ENCODE measurements around the gene CCDC7.

Gene CCDC7

GRCh38 chr10:32516567-32517495 is 70.9 kb downstream of the CCDC7 start:
- Histone ChIP-seq H3K9me3 (ENCODE audit: insufficient read depth, low read depth, low read length) (peaks cover 8% of the 10 kb centered on the region), H2AFZ (ENCODE audit: low read length) (no peak overlapping the region), H3F3A (ENCODE audit: low read depth) (no peaks in the 10 kb centered on the region), H3K4me1 (ENCODE audit: insufficient read depth, low read length, poor library complexity, severe bottlenecking) (no peaks in the 10 kb centered on the region), H3K79me2 (ENCODE audit: insufficient read depth, low read length) (no peaks in the 10 kb centered on the region), H3K4me2 (ENCODE audit: low read depth, low read length, poor library complexity, severe bottlenecking) (no peak overlapping the region), H3K4me3 (ENCODE audit: low read length, poor library complexity, severe bottlenecking) (no peak overlapping the region), H3K27me3 (ENCODE audit: insufficient read depth, low read length, poor library complexity, severe bottlenecking) (no peaks in the 10 kb centered on the region), H3K9me2 (replicated peaks; ENCODE audit: low read depth, low read length) (no peaks in the 10 kb centered on the region), H3K36me3 (ENCODE audit: insufficient read depth, low read length) (no peaks in the 10 kb centered on the region), H4K20me1 (ENCODE audit: insufficient read depth, low read length, poor library complexity, severe bottlenecking) (no peaks in the 10 kb centered on the region), H3K9ac (ENCODE audit: low read depth, low read length, poor library complexity, severe bottlenecking) (no peak overlapping the region)
- no peak for TF ChIP-seq EZH2phosphoT487 (IDR thresholded peaks at IDR 0.05; ENCODE audit: borderline replicate concordance)
- TF ChIP-seq CTCF (conservative IDR thresholded peaks at IDR 0.05; ENCODE audit: low read length), result no peak

GRCh38 chr10:32530231-32530630 is 84.3 kb downstream of the CCDC7 start:
- H3K4me1 ChIP-seq (ENCODE audit: insufficient read depth, low read length, poor library complexity, severe bottlenecking), result no peaks in the 10 kb centered on the region
- H2AFZ ChIP-seq (ENCODE audit: low read length), result no peak overlapping the region
- no peaks in the 10 kb centered on the region for H3K79me2 ChIP-seq (ENCODE audit: insufficient read depth, low read length)
- no peaks in the 10 kb centered on the region for H3F3A ChIP-seq (ENCODE audit: low read depth)
- no peaks in the 10 kb centered on the region for H3K9me2 ChIP-seq (replicated peaks; ENCODE audit: low read depth, low read length)
- H3K4me2 ChIP-seq (ENCODE audit: low read depth, low read length, poor library complexity, severe bottlenecking), result no peak overlapping the region
- H3K27me3 ChIP-seq (ENCODE audit: insufficient read depth, low read length, poor library complexity, severe bottlenecking), result no peaks in the 10 kb centered on the region
- no peak overlapping the region for H3K9ac ChIP-seq (ENCODE audit: low read depth, low read length, poor library complexity, severe bottlenecking)
- no peaks in the 10 kb centered on the region for H3K36me3 ChIP-seq (ENCODE audit: insufficient read depth, low read length)
- TF ChIP-seq CTCF (conservative IDR thresholded peaks at IDR 0.05; ENCODE audit: low read length) (no peak), EZH2phosphoT487 (IDR thresholded peaks at IDR 0.05; ENCODE audit: borderline replicate concordance) (no peak)
- peaks cover 16% of the 10 kb centered on the region; the same call in 1 of the 2 replicates for H3K9me3 ChIP-seq (ENCODE audit: insufficient read depth, low read depth, low read length)
- no peaks in the 10 kb centered on the region for H4K20me1 ChIP-seq (ENCODE audit: insufficient read depth, low read length, poor library complexity, severe bottlenecking)
- no peak overlapping the region for H3K4me3 ChIP-seq (ENCODE audit: low read length, poor library complexity, severe bottlenecking)

GRCh38 chr10:32538256-32538655 is 92.3 kb downstream of the CCDC7 start:
- H3K4me3 ChIP-seq (ENCODE audit: low read length, poor library complexity, severe bottlenecking), result no peak overlapping the region
- H3K9me2 ChIP-seq (replicated peaks; ENCODE audit: low read depth, low read length), result no peaks in the 10 kb centered on the region
- no peaks in the 10 kb centered on the region for H3K36me3 ChIP-seq (ENCODE audit: insufficient read depth, low read length)
- no peaks in the 10 kb centered on the region for H3F3A ChIP-seq (ENCODE audit: low read depth)
- no peaks in the 10 kb centered on the region for H4K20me1 ChIP-seq (ENCODE audit: insufficient read depth, low read length, poor library complexity, severe bottlenecking)
- no peaks in the 10 kb centered on the region for H3K79me2 ChIP-seq (ENCODE audit: insufficient read depth, low read length)
- H3K9ac ChIP-seq (ENCODE audit: low read depth, low read length, poor library complexity, severe bottlenecking), result no peak overlapping the region
- H3K4me1 ChIP-seq (ENCODE audit: insufficient read depth, low read length, poor library complexity, severe bottlenecking), result no peaks in the 10 kb centered on the region
- no peaks in the 10 kb centered on the region for H3K27me3 ChIP-seq (ENCODE audit: insufficient read depth, low read length, poor library complexity, severe bottlenecking)
- no peak for TF ChIP-seq CTCF (conservative IDR thresholded peaks at IDR 0.05; ENCODE audit: low read length)
- no peak overlapping the region for H3K4me2 ChIP-seq (ENCODE audit: low read depth, low read length, poor library complexity, severe bottlenecking)
- H2AFZ ChIP-seq (ENCODE audit: low read length), result no peak overlapping the region
- peaks cover 16% of the 10 kb centered on the region; the same call in 1 of the 2 replicates for H3K9me3 ChIP-seq (ENCODE audit: insufficient read depth, low read depth, low read length)
